H9 (cell line): ENCODE measurements around the gene PHF12. TPM values are rescaled to one million over a fixed set of nuclear protein-coding genes. Genes with fewer than 3 reads are reported as not detected.

ENCODE experiments used
- DNase-seq: peaks from one replicate; pipeline ENCODE4 v3.0.0-alpha.2; 2017
- H2AFZ ChIP-seq: one replicate; pipeline ENCODE4 v1.6.1; 2013; ENCODE audit warnings: mild to moderate bottlenecking, low read length, control low read depth, moderate library complexity
- H2AK5ac ChIP-seq: 2 replicates; pipeline ENCODE4 v1.6.1; 2013; ENCODE audit warnings: low read length, control low read depth, mixed read lengths; ENCODE audit not compliant: insufficient read length
- H2BK120ac ChIP-seq: one replicate; pipeline ENCODE4 v1.6.1; 2013; ENCODE audit warnings: low read depth, mild to moderate bottlenecking, low read length, control low read depth, inconsistent platforms; ENCODE audit not compliant: poor library complexity, severe bottlenecking
- H2BK12ac ChIP-seq: 2 replicates; pipeline ENCODE4 v1.6.1; 2013; ENCODE audit warnings: low read length, control low read depth, mixed read lengths, low read depth; ENCODE audit not compliant: insufficient read length
- H2BK15ac ChIP-seq: 2 replicates; pipeline ENCODE4 v1.6.1; 2013; ENCODE audit warnings: low read depth, low read length, control low read depth
- H2BK20ac ChIP-seq: one replicate; pipeline ENCODE4 v1.6.1; 2013; ENCODE audit warnings: low read depth, mild to moderate bottlenecking, low read length, control low read depth, inconsistent platforms; ENCODE audit not compliant: poor library complexity, severe bottlenecking
- H2BK5ac ChIP-seq: 2 replicates; pipeline ENCODE4 v1.6.1; 2013; ENCODE audit warnings: low read length, control low read depth, mixed read lengths; ENCODE audit not compliant: insufficient read length
- H3K14ac ChIP-seq: 2 replicates; pipeline ENCODE4 v1.6.1; 2013; ENCODE audit warnings: low read length, control low read depth; ENCODE audit not compliant: insufficient read depth
- H3K18ac ChIP-seq: 2 replicates; pipeline ENCODE4 v1.6.1; 2013; ENCODE audit warnings: low read depth, mild to moderate bottlenecking, mixed read lengths, low read length, control low read depth; ENCODE audit not compliant: insufficient read length
- H3K23ac ChIP-seq: 2 replicates; pipeline ENCODE4 v1.6.1; 2013; ENCODE audit warnings: low read length, control low read depth, mixed read lengths, low read depth; ENCODE audit not compliant: insufficient read length
- H3K23me2 ChIP-seq: 2 replicates; pipeline ENCODE4 v1.6.1; 2013; ENCODE audit warnings: low read depth, mild to moderate bottlenecking, mixed read lengths, low read length, control low read depth; ENCODE audit not compliant: insufficient read length, poor library complexity, severe bottlenecking
- H3K27ac ChIP-seq: 2 replicates; pipeline ENCODE4 v1.5.1; 2013; ENCODE audit warnings: low read length, control low read depth, mixed read lengths, low read depth; ENCODE audit not compliant: insufficient read length
- H3K27me3 ChIP-seq: 2 replicates; pipeline ENCODE4 v1.6.1; 2013; ENCODE audit warnings: low read length, control low read depth, inconsistent platforms; ENCODE audit not compliant: insufficient read depth
- H3K4ac ChIP-seq: 2 replicates; pipeline ENCODE4 v1.6.1; 2013; ENCODE audit warnings: low read depth, mild to moderate bottlenecking, control low read depth, inconsistent platforms, low read length, moderate library complexity
- H3K4me1 ChIP-seq: 2 replicates; pipeline ENCODE4 v1.6.1; 2013; ENCODE audit warnings: low read length, control low read depth, inconsistent platforms; ENCODE audit not compliant: insufficient read depth
- H3K4me2 ChIP-seq: 2 replicates; pipeline ENCODE4 v1.6.1; 2013; ENCODE audit warnings: low read length, control low read depth, mixed read lengths; ENCODE audit not compliant: insufficient read length, insufficient read depth
- H3K56ac ChIP-seq: 2 replicates; pipeline ENCODE4 v1.6.1; 2013; ENCODE audit warnings: low read depth, mild to moderate bottlenecking, mixed read lengths, low read length, control low read depth; ENCODE audit not compliant: insufficient read length
- H3K79me1 ChIP-seq: 2 replicates; pipeline ENCODE4 v1.6.1; 2013; ENCODE audit warnings: low read depth, mild to moderate bottlenecking, moderate library complexity, low read length, control low read depth, inconsistent platforms; ENCODE audit not compliant: insufficient read depth, poor library complexity, severe bottlenecking
- H3K79me2 ChIP-seq: 2 replicates; pipeline ENCODE4 v1.6.1; 2013; ENCODE audit warnings: low read length, control low read depth, inconsistent platforms; ENCODE audit not compliant: insufficient read depth
- H3K9ac ChIP-seq: 2 replicates; pipeline ENCODE4 v1.6.1; 2013; ENCODE audit warnings: low read length, control low read depth, mixed read lengths; ENCODE audit not compliant: insufficient read length; ENCODE audit errors: extremely low read depth
- H3K9me3 ChIP-seq: one replicate; pipeline ENCODE4 v1.6.1; 2013; ENCODE audit warnings: low read depth, low read length, inconsistent platforms; ENCODE audit not compliant: control insufficient read depth
- H3T11ph ChIP-seq: one replicate; pipeline ENCODE4 v1.6.1; 2013; ENCODE audit warnings: mild to moderate bottlenecking, low read length, control low read depth, inconsistent platforms
- H4K20me1 ChIP-seq: one replicate; pipeline ENCODE4 v1.6.1; 2013; ENCODE audit not compliant: control insufficient read depth, insufficient read length, insufficient read depth
- H4K5ac ChIP-seq: 2 replicates; pipeline ENCODE4 v1.6.1; 2013; ENCODE audit warnings: low read depth, mild to moderate bottlenecking, mixed read lengths, low read length, control low read depth; ENCODE audit not compliant: insufficient read length
- H4K8ac ChIP-seq: replicated peaks from 2 replicates; pipeline ENCODE4 v1.6.1; 2013; ENCODE audit warnings: low read length, control low read depth, mixed read lengths, low read depth; ENCODE audit not compliant: insufficient read length
- H4K91ac ChIP-seq: 2 replicates; pipeline ENCODE4 v1.6.1; 2013; ENCODE audit warnings: low read depth, mild to moderate bottlenecking, moderate library complexity, mixed read lengths, low read length, control low read depth; ENCODE audit not compliant: insufficient read length
- H3K27ac Mint-ChIP-seq, 3 experiments: 2 replicates in 2 of 3; 3 replicates in 1 of 3; pipeline ENCODE4 v1.8.0; 2020 to 2021; ENCODE audit warnings: mixed read lengths in 3 of 3, mild to moderate bottlenecking in 1 of 3, moderate library complexity in 1 of 3
- H3K27me3 Mint-ChIP-seq: 2 replicates; pipeline ENCODE4 v1.8.0; 2021; ENCODE audit warnings: low read depth, mild to moderate bottlenecking, moderate library complexity, mixed read lengths
- H3K36me3 Mint-ChIP-seq, 3 experiments: 2 replicates in 2 of 3; 3 replicates in 1 of 3; pipeline ENCODE4 v1.8.0; 2020 to 2021; ENCODE audit warnings: low read depth in 3 of 3, mixed read lengths in 3 of 3; ENCODE audit not compliant: insufficient read depth in 1 of 3
- H3K4me1 Mint-ChIP-seq, 2 experiments: 2 replicates each; pipeline ENCODE4 v1.8.0; 2020; ENCODE audit warnings: mixed read lengths in 2 of 2
- H3K4me3 Mint-ChIP-seq, 2 experiments: 2 replicates in 1 of 2; 3 replicates in 1 of 2; pipeline ENCODE4 v1.8.0; 2020 to 2021; ENCODE audit warnings: mild to moderate bottlenecking in 2 of 2, mixed read lengths in 2 of 2, moderate library complexity in 1 of 2
- H3K9me3 Mint-ChIP-seq, 2 experiments: 2 replicates in 1 of 2; 3 replicates in 1 of 2; pipeline ENCODE4 v1.8.0; 2020; ENCODE audit warnings: mild to moderate bottlenecking in 2 of 2, mixed read lengths in 2 of 2, moderate library complexity in 1 of 2
- WGBS: extraction: QIAGEN DNeasy Blood & Tissue Kit; methylation state at CpG from one replicate; pipeline ENCODE4 v1.1.7; 2013; ENCODE audit warnings: missing lambda C conversion rate, low lambda C conversion rate, mixed read lengths; ENCODE audit not compliant: insufficient read length; ENCODE audit errors: extremely low coverage; 5-methylcytosine and 5-hydroxymethylcytosine counted together
- total RNA-seq: library from RNA; stranded (reverse); gene quantifications from 2 replicates; pipeline ENCODE4 v1.2.1, GENCODE V29; 2021
- TF ChIP-seq, protein P1 (sequence below): fragments of 200-600 bp; sonication (generic); conservative IDR thresholded peaks from 3 replicates; pipeline ENCODE4 v1.8.0; 2021; ENCODE audit warnings: antibody characterized with exemption, mild to moderate bottlenecking

PHF12 gene
- total RNA-seq, 1 experiment from 2014 or later = 62.1 TPM

DNA sequence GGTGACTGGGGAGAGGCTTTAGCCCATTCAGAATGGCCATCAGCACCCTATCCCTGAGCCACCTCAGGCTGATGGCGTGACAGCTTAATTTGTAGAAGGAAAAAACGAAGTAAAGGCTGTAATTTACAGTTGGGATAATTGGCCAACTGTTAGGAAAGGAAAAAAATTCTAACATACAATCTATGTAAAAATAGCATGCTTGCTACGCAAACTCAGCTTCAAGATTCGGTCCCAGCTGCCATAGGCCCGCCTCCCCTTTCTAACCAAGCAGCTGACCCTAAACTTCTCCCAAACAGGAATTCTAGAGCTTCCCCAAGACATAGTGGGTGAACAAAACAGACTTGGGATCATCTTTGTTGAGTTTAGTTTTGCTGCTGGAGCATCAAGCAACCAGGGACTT, 49.7 kb upstream of the PHF12 start:
- H3K27me3 Mint-ChIP-seq = peaks cover 54% of the 10 kb centered on the region
- H3K4me2 ChIP-seq = no peak overlapping the region

More for the DNA sequence above, 49.7 kb upstream of the PHF12 start:
- H3K14ac ChIP-seq = no peak overlapping the region
- H4K20me1 ChIP-seq = no peaks in the 10 kb centered on the region
- TF ChIP-seq, protein P1, sequence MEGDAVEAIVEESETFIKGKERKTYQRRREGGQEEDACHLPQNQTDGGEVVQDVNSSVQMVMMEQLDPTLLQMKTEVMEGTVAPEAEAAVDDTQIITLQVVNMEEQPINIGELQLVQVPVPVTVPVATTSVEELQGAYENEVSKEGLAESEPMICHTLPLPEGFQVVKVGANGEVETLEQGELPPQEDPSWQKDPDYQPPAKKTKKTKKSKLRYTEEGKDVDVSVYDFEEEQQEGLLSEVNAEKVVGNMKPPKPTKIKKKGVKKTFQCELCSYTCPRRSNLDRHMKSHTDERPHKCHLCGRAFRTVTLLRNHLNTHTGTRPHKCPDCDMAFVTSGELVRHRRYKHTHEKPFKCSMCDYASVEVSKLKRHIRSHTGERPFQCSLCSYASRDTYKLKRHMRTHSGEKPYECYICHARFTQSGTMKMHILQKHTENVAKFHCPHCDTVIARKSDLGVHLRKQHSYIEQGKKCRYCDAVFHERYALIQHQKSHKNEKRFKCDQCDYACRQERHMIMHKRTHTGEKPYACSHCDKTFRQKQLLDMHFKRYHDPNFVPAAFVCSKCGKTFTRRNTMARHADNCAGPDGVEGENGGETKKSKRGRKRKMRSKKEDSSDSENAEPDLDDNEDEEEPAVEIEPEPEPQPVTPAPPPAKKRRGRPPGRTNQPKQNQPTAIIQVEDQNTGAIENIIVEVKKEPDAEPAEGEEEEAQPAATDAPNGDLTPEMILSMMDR = no peak
- H3K23ac ChIP-seq = no peak overlapping the region
- no peak overlapping the region for H3K18ac ChIP-seq
- H2BK12ac ChIP-seq = no peak overlapping the region
- no CpG with 5 or more reads among the region's 5 CpGs for WGBS
- Mint-ChIP-seq H3K9me3 (no peaks in the 10 kb centered on the region), H3K4me1 (peaks cover 60 to 67% of the 10 kb centered on the region in 2 experiments), H3K27ac (no peak overlapping the region; a peak in 1 of 7 replicates), H3K36me3 (no peaks in the 10 kb centered on the region; a peak in 1 of 7 replicates), H3K4me3 (no peak overlapping the region)
- H4K5ac ChIP-seq = no peak overlapping the region
- no peak overlapping the region for H3T11ph ChIP-seq
- no peak overlapping the region for H2BK5ac ChIP-seq
- no peak overlapping the region for H3K27ac ChIP-seq
- H3K4ac ChIP-seq = no peak overlapping the region
- H3K79me1 ChIP-seq = no peaks in the 10 kb centered on the region
- no peak overlapping the region for H3K56ac ChIP-seq
- DNase-seq = no peak
- no peaks in the 10 kb centered on the region for H3K9me3 ChIP-seq
- H2BK15ac ChIP-seq = no peak overlapping the region
- H3K23me2 ChIP-seq = peaks cover 9% of the 10 kb centered on the region
- H4K8ac ChIP-seq = no peak overlapping the region
- no peak overlapping the region for H4K91ac ChIP-seq
- no peak overlapping the region for H2BK20ac ChIP-seq
- no peaks in the 10 kb centered on the region for H3K79me2 ChIP-seq
- H2AFZ ChIP-seq = no peak overlapping the region
- H3K27me3 ChIP-seq = peaks cover 10% of the 10 kb centered on the region; the same call in 1 of the 2 replicates
- H3K9ac ChIP-seq = no peak overlapping the region
- no peak overlapping the region for H2AK5ac ChIP-seq
- peaks cover 10% of the 10 kb centered on the region; the same call in 1 of the 2 replicates for H3K4me1 ChIP-seq
- no peak overlapping the region for H2BK120ac ChIP-seq
